ENCODE measurements around the gene GHDC. TPM values are rescaled to one million over a fixed set of nuclear protein-coding genes. Genes with fewer than 3 reads are reported as not detected.

Gene GHDC
- 0.25 and 1.2 TPM in 2 replicates for polyA plus RNA-seq

GRCh38 chr17:42193969-42194899, at the start of gene GHDC:
TSS of gene GHDC (minus strand) at chr17:42194494. CDS start at chr17:42193581, 913 bp downstream.

GRCh38 chr17:42184713-42185620, 9.3 kb downstream of the GHDC start, which contains the start of gene HCRT:
TSS of gene HCRT (minus strand) at chr17:42185452. CDS start at chr17:42185365, 87 bp downstream.

GRCh38 chr17:42180922-42181850, 13.1 kb downstream of the GHDC start, which contains the start of gene KCNH4:
TSS of gene KCNH4 (minus strand) at chr17:42181142. CDS start at chr17:42180945, 197 bp downstream.

Other genes with a start within 250 kb of the GHDC start
- gene CNP, start 227.7 kb downstream of the GHDC start, polyA plus RNA-seq = 5.6 and 7.3 TPM in 2 replicates
- gene DNAJC7, start 177.1 kb downstream of the GHDC start, polyA plus RNA-seq = 58.9 and 120 TPM in 2 replicates
- 0.69 and 1.6 TPM in 2 replicates for gene NKIRAS2, start 174.4 kb downstream of the GHDC start, polyA plus RNA-seq
- gene C17orf113, start 143.9 kb downstream of the GHDC start, polyA plus RNA-seq = 0.91 and 2.4 TPM in 2 replicates
- 42.1 and 57.2 TPM in 2 replicates for gene ZNF385C, start 96.0 kb downstream of the GHDC start, polyA plus RNA-seq
- gene DHX58, start 81.8 kb downstream of the GHDC start, polyA plus RNA-seq = 27.4 and 68.3 TPM in 2 replicates
- gene KAT2A, start 73.1 kb downstream of the GHDC start, polyA plus RNA-seq = 11.8 and 17.1 TPM in 2 replicates
- 0.62 TPM in 1 of 2 replicates, not detected in the other for gene HSPB9, start 71.7 kb downstream of the GHDC start, polyA plus RNA-seq
- 0.46 and 1.3 TPM in 2 replicates for gene RAB5C, start 39.5 kb downstream of the GHDC start, polyA plus RNA-seq
- gene KCNH4, start 13.4 kb downstream of the GHDC start, polyA plus RNA-seq = not detected in 2 replicates
- not detected in 2 replicates for gene HCRT, start 9.0 kb downstream of the GHDC start, polyA plus RNA-seq
- gene STAT5B, start 81.9 kb upstream of the GHDC start, polyA plus RNA-seq = 0.52 and 2.0 TPM in 2 replicates
- not detected in 2 replicates for gene STAT5A, start 94.0 kb upstream of the GHDC start, polyA plus RNA-seq
- gene STAT3, start 193.9 kb upstream of the GHDC start, polyA plus RNA-seq = 9.3 and 9.4 TPM in 2 replicates
- gene CAVIN1, start 228.8 kb upstream of the GHDC start, polyA plus RNA-seq = 0.17 and 0.29 TPM in 2 replicates

All from Purkinje cell (primary cell).